Measurements from ENCODE around the gene MAGEA11. TPM values are rescaled to one million over a fixed set of nuclear protein-coding genes. Genes with fewer than 3 reads are reported as not detected.
"Not testable (repeated sequence)": the region's sequence is repeated elsewhere in the genome, so short reads cannot be mapped to it uniquely, and the experiment has no call there.

The MAGEA11 gene
- not detected for total RNA-seq
- not detected for polyA plus RNA-seq

- ATAC-seq (no peak), FAIRE-seq (no peak), DNase-seq (peak in 1 of 6 donors; percentile 42)
- no peak within 1 kb of the TSS for H3K4me3 ChIP-seq
- TF ChIP-seq CTCF (IDR thresholded peaks at IDR 0.05), result no peak
- H3K36me3 ChIP-seq, result no peaks in the 10 kb centered on the region
- no peaks in the 10 kb centered on the region for H3K9me3 ChIP-seq
- no peak within 1 kb of the TSS for H3K27ac ChIP-seq
- H3K27me3 ChIP-seq, result peaks cover 0 to 7% (median 0%) of the 10 kb centered on the region in 4 donors
- WGBS, 2 donors, result 72 to 82% methylated on average over 27 to 28 of the region's 29 CpGs
- intact Hi-C loops (cut with DNase I), result no loop called here
- no peaks in the 10 kb centered on the region for H3K4me1 ChIP-seq
These were observed at the start of gene MAGEA11 for GRCh38 chrX:149711545-149712236. TSS of gene MAGEA11 (plus strand) at chrX:149712060. CDS start at chrX:149713160, 1,100 bp downstream.

GRCh38 chrX:149675088-149675487, 36.8 kb upstream of the MAGEA11 start:
- H3K4me1 ChIP-seq, ATAC-seq, FAIRE-seq: not testable (repeated sequence)

GRCh38 chrX:149675554-149675953, 36.3 kb upstream of the MAGEA11 start:
- H3K27me3 ChIP-seq; FAIRE-seq; H3K36me3 ChIP-seq; intact Hi-C loops (cut with DNase I); H3K27ac ChIP-seq; ATAC-seq; H3K9me3 ChIP-seq; H3K4me1 ChIP-seq; H3K4me3 ChIP-seq; DNase-seq: not testable (repeated sequence)
- WGBS, 2 donors, result no CpG with 5 or more reads among the region's 8 CpGs

More at GRCh38 chrX:149675088-149675487, 36.8 kb upstream of the MAGEA11 start:
- DNase-seq; H3K27ac ChIP-seq; H3K36me3 ChIP-seq; H3K9me3 ChIP-seq; intact Hi-C loops (cut with DNase I); H3K4me3 ChIP-seq; H3K27me3 ChIP-seq: not testable (repeated sequence)
- no CpG with 5 or more reads among the region's 3 CpGs for WGBS, 2 donors

- H3K4me3 ChIP-seq; H3K9me3 ChIP-seq; H3K36me3 ChIP-seq; H3K27ac ChIP-seq; DNase-seq; H3K27me3 ChIP-seq; H3K4me1 ChIP-seq; intact Hi-C loops (cut with DNase I): not testable (repeated sequence)
- ATAC-seq, result peak in 1 of 4 donors; percentile 40
- peak; percentile 64 for FAIRE-seq
- WGBS, 2 donors, result no CpG with 5 or more reads among the region's 4 CpGs
These were observed 32.6 kb upstream of the MAGEA11 start for GRCh38 chrX:149679164-149679678.

GRCh38 chrX:149681182-149681581, 30.7 kb upstream of the MAGEA11 start:
- 75 to 95% methylated on average over 2 of the region's 2 CpGs for WGBS, 2 donors
- no peak for TF ChIP-seq CTCF (IDR thresholded peaks at IDR 0.05)
- Histone ChIP-seq H3K9me3 (no peaks in the 10 kb centered on the region), H3K27me3 (peaks cover 0 to 7% (median 0%) of the 10 kb centered on the region in 4 donors), H3K4me1 (no peaks in the 10 kb centered on the region), H3K4me3 (no peak overlapping the region), H3K36me3 (no peaks in the 10 kb centered on the region), H3K27ac (no peak overlapping the region)
- intact Hi-C loops (cut with DNase I), result no loop called here
- FAIRE-seq, result no peak
- DNase-seq, result no peak
- ATAC-seq, result no peak

- 59 to 77% methylated on average over 3 of the region's 3 CpGs for WGBS, 2 donors
- no peak for TF ChIP-seq CTCF (IDR thresholded peaks at IDR 0.05)
- peaks cover 0 to 7% (median 0%) of the 10 kb centered on the region in 4 donors for H3K27me3 ChIP-seq
- intact Hi-C loops (cut with DNase I), result no loop called here
- H3K27ac ChIP-seq, result no peak overlapping the region
- no peaks in the 10 kb centered on the region for H3K9me3 ChIP-seq
- H3K4me3 ChIP-seq, result no peak overlapping the region
- no peak for FAIRE-seq
- no peaks in the 10 kb centered on the region for H3K36me3 ChIP-seq
- ATAC-seq, result no peak
- no peaks in the 10 kb centered on the region for H3K4me1 ChIP-seq
- DNase-seq, result no peak
These were observed 29.8 kb upstream of the MAGEA11 start for GRCh38 chrX:149682031-149682430.

Data from pancreas (tissue), 10 donors.